ENCODE results near the gene EFHD1. TPM values are rescaled to one million over a fixed set of nuclear protein-coding genes. Genes with fewer than 3 reads are reported as not detected.

EFHD1 gene, protein sequence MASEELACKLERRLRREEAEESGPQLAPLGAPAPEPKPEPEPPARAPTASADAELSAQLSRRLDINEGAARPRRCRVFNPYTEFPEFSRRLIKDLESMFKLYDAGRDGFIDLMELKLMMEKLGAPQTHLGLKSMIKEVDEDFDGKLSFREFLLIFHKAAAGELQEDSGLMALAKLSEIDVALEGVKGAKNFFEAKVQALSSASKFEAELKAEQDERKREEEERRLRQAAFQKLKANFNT
- total RNA-seq (2013): not detected
- polyA plus RNA-seq: not detected
- not detected in 2 replicates for polyA minus RNA-seq
- total RNA-seq: 0 to 1.2 (median 0.08) reads per million in 11 experiments

DNA sequence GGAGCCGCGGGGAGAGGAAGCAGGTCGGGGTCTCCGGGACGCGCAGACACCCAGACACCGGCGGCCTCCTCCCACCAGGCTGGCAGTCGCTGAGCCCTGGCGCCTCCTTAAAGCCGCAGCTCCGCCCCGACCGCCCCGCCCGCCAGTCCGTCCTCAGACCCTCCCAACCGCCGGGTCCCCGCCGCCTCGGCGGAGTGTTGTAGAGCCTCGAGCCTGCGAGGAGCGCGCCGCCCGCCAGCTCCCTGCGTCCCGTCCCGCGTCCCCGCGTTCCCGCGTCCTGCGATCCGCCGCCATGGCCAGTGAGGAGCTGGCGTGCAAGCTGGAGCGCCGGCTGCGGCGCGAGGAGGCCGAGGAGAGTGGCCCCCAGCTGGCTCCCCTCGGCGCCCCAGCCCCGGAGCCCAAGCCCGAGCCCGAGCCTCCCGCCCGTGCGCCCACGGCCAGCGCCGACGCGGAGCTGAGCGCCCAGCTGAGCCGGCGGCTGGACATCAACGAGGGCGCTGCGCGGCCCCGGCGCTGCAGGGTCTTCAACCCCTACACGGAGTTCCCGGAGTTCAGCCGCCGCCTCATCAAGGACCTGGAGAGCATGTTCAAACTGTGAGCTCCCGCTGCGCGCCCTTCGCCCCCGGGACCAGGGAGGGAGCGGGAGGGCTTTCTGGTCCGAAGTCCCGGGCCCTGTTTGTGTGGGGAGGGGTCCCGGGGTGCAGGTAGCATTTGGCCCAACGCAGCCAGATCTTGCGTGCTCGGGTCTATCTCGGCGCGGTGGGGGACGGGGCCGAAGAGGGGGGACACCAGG lies at the start of gene EFHD1:
Gene EFHD1 (plus strand): TSS at position 192 of the 793 bp plus-strand sequence. CDS start 101 bp downstream, at position 293.
- no peak within 1 kb of the TSS for H3K27ac ChIP-seq (ENCODE audit: low read depth in 1 of 2, low read length in 2 of 2)

GRCh38 chr2:232584238-232584637 lies 49.2 kb upstream of the EFHD1 start:
- intact Hi-C loops (cut with micrococcal nuclease): no loop called here
- Histone ChIP-seq H3K36me3 (replicated peaks in 1 of 2; ENCODE audit: control insufficient read depth in 1 of 2, insufficient read depth in 2 of 2, low read length in 2 of 2) (peaks cover 33 to 53% of the 10 kb centered on the region in 2 donors), H3K27me3 (ENCODE audit: control insufficient read depth in 2 of 2, insufficient read depth in 2 of 2, low read length in 2 of 2) (no peaks in the 10 kb centered on the region), H3K9ac (ENCODE audit: insufficient read depth, low read length, poor library complexity, severe bottlenecking) (no peak overlapping the region), H3K27ac (ENCODE audit: low read depth in 1 of 2, low read length in 2 of 2) (no peak overlapping the region), H2AFZ (ENCODE audit: insufficient read depth, low read depth, low read length, poor library complexity, severe bottlenecking) (no peak overlapping the region), H3K4me2 (replicated peaks; ENCODE audit: extremely low read depth, low read length, poor library complexity, severe bottlenecking) (no peak overlapping the region), H3K79me2 (ENCODE audit: insufficient read depth, low read length) (no peaks in the 10 kb centered on the region), H3K4me1 (ENCODE audit: control insufficient read depth in 1 of 2, insufficient read depth in 2 of 2, low read length in 2 of 2) (peaks cover 14% of the 10 kb centered on the region in 2 donors), H3K4me3 (replicated peaks in 1 of 3; ENCODE audit: low read depth in 2 of 3, low read length in 3 of 3) (no peak overlapping the region), H4K20me1 (ENCODE audit: insufficient read depth, low read length) (no peaks in the 10 kb centered on the region), H3K9me3 (replicated peaks in 1 of 2; ENCODE audit: control insufficient read depth in 1 of 2, insufficient read depth in 1 of 2, low read length in 2 of 2) (no peaks in the 10 kb centered on the region)
- peaks cover 0 to 2% (median 0%) of the 10 kb centered on the region in 3 donors for H3K27me3 Mint-ChIP-seq (ENCODE audit: low read depth in 3 of 3)
- H3K4me3 Mint-ChIP-seq: no peak overlapping the region
- H3K4me1 Mint-ChIP-seq: peaks cover 17% of the 10 kb centered on the region
- peaks cover 0 to 2% (median 0%) of the 10 kb centered on the region in 7 donors for H3K9me3 Mint-ChIP-seq
- peak overlapping the region in 1 of 7 donors; percentile 58 for H3K27ac Mint-ChIP-seq
- peaks cover 45 to 51% of the 10 kb centered on the region in 2 donors for H3K36me3 Mint-ChIP-seq
- TF ChIP-seq, protein P1, sequence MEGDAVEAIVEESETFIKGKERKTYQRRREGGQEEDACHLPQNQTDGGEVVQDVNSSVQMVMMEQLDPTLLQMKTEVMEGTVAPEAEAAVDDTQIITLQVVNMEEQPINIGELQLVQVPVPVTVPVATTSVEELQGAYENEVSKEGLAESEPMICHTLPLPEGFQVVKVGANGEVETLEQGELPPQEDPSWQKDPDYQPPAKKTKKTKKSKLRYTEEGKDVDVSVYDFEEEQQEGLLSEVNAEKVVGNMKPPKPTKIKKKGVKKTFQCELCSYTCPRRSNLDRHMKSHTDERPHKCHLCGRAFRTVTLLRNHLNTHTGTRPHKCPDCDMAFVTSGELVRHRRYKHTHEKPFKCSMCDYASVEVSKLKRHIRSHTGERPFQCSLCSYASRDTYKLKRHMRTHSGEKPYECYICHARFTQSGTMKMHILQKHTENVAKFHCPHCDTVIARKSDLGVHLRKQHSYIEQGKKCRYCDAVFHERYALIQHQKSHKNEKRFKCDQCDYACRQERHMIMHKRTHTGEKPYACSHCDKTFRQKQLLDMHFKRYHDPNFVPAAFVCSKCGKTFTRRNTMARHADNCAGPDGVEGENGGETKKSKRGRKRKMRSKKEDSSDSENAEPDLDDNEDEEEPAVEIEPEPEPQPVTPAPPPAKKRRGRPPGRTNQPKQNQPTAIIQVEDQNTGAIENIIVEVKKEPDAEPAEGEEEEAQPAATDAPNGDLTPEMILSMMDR (IDR thresholded peaks at IDR 0.05): no peak
- WGBS (ENCODE audit: insufficient coverage): 97% methylated on average over 4 of the region's 6 CpGs
- no peak for DNase-seq

More for the DNA sequence above, at the start of gene EFHD1:
- H3K27ac Mint-ChIP-seq: peak within 1 kb of the TSS in 1 of 7 donors; percentile 48
- H3K4me2 ChIP-seq (replicated peaks; ENCODE audit: extremely low read depth, low read length, poor library complexity, severe bottlenecking): peak within 1 kb of the TSS; percentile 75
- TF ChIP-seq, protein P1 (IDR thresholded peaks at IDR 0.05): no peak
- H3K4me1 Mint-ChIP-seq: peaks cover 4% of the 10 kb centered on the region
- H3K9me3 Mint-ChIP-seq: peaks cover 0 to 11% (median 7%) of the 10 kb centered on the region in 7 donors
- no peaks in the 10 kb centered on the region for H3K36me3 ChIP-seq (replicated peaks in 1 of 2; ENCODE audit: control insufficient read depth in 1 of 2, insufficient read depth in 2 of 2, low read length in 2 of 2)
- peaks cover 0 to 7% of the 10 kb centered on the region in 2 donors for H3K9me3 ChIP-seq (replicated peaks in 1 of 2; ENCODE audit: control insufficient read depth in 1 of 2, insufficient read depth in 1 of 2, low read length in 2 of 2)
- peak within 1 kb of the TSS; percentile 61 for H2AFZ ChIP-seq (ENCODE audit: insufficient read depth, low read depth, low read length, poor library complexity, severe bottlenecking)
- H3K4me1 ChIP-seq (ENCODE audit: control insufficient read depth in 1 of 2, insufficient read depth in 2 of 2, low read length in 2 of 2): peaks cover 9 to 13% of the 10 kb centered on the region in 2 donors
- intact Hi-C loops (cut with micrococcal nuclease): no loop called here
- DNase-seq: no peak
- no peaks in the 10 kb centered on the region for H4K20me1 ChIP-seq (ENCODE audit: insufficient read depth, low read length)
- H3K36me3 Mint-ChIP-seq: peaks cover 0 to 2% of the 10 kb centered on the region in 2 donors
- no peaks in the 10 kb centered on the region for H3K79me2 ChIP-seq (ENCODE audit: insufficient read depth, low read length)
- no peak within 1 kb of the TSS for H3K9ac ChIP-seq (ENCODE audit: insufficient read depth, low read length, poor library complexity, severe bottlenecking)
- peaks cover 61 to 94% (median 86%) of the 10 kb centered on the region in 3 donors for H3K27me3 Mint-ChIP-seq (ENCODE audit: low read depth in 3 of 3)
- peaks cover 42 to 79% of the 10 kb centered on the region in 2 donors for H3K27me3 ChIP-seq (ENCODE audit: control insufficient read depth in 2 of 2, insufficient read depth in 2 of 2, low read length in 2 of 2)
- H3K4me3 Mint-ChIP-seq: peak within 1 kb of the TSS in 1 of 2 donors; percentile 88
- peak within 1 kb of the TSS; percentile 14 to 68 (median 24) for H3K4me3 ChIP-seq (replicated peaks in 1 of 3; ENCODE audit: low read depth in 2 of 3, low read length in 3 of 3)
- under 1% methylated on average over 90 of the region's 90 CpGs for WGBS (ENCODE audit: insufficient coverage)
